ENCODE results near the gene FAR1. TPM values are rescaled to one million over a fixed set of nuclear protein-coding genes. Genes with fewer than 3 reads are reported as not detected.
A peak's percentile ranks its signal among the peaks of the same experiment; 100 is the strongest.

The FAR1 gene
- polyA plus RNA-seq, 3 donors: 47.2 to 77.0 (median 52.6) TPM

DNA sequence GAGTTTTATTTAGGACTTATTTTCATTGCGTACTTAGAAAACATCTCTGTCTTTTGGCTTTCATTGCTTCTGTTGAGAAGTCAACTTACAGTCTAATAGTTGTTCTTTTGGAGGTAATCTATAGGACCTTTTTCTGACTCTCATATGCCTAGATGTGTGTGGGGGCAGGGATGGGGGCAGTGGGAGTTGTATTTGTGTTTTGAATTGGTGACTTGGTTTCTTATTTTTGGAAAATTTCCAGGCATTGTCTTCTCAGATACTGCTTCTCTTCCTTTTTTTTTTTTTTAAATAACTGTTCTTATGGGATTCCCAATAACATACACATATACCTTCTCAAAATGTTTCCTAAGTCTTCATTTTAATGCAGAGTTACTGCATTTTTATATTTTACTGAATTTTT lies 58.0 kb downstream of the FAR1 start:
- Histone ChIP-seq H3K36me3 (replicated peaks in 1 of 2; ENCODE audit: control insufficient read depth in 1 of 2, insufficient read depth in 2 of 2, low read length in 2 of 2) (peaks cover 86 to 96% of the 10 kb centered on the region in 2 donors), H3K4me1 (ENCODE audit: control insufficient read depth in 1 of 2, insufficient read depth in 2 of 2, low read length in 2 of 2) (no peaks in the 10 kb centered on the region), H3K27ac (ENCODE audit: low read depth in 1 of 2, low read length in 2 of 2) (peak overlapping the region in 1 of 2 donors; percentile 13), H3K9ac (ENCODE audit: insufficient read depth, low read length, poor library complexity, severe bottlenecking) (no peak overlapping the region), H2AFZ (ENCODE audit: insufficient read depth, low read depth, low read length, poor library complexity, severe bottlenecking) (no peak overlapping the region), H3K79me2 (ENCODE audit: insufficient read depth, low read length) (no peaks in the 10 kb centered on the region), H3K27me3 (ENCODE audit: control insufficient read depth in 2 of 2, insufficient read depth in 2 of 2, low read length in 2 of 2) (no peaks in the 10 kb centered on the region), H3K9me3 (replicated peaks in 1 of 2; ENCODE audit: control insufficient read depth in 1 of 2, insufficient read depth in 1 of 2, low read length in 2 of 2) (no peaks in the 10 kb centered on the region), H4K20me1 (ENCODE audit: insufficient read depth, low read length) (peaks cover 29% of the 10 kb centered on the region), H3K4me3 (replicated peaks in 1 of 3; ENCODE audit: low read depth in 2 of 3, low read length in 3 of 3) (no peak overlapping the region), H3K4me2 (replicated peaks; ENCODE audit: extremely low read depth, low read length, poor library complexity, severe bottlenecking) (no peak overlapping the region)
- Mint-ChIP-seq H3K36me3 (peaks cover 66 to 79% of the 10 kb centered on the region in 2 donors), H3K9me3 (no peaks in the 10 kb centered on the region), H3K4me1 (no peaks in the 10 kb centered on the region), H3K27me3 (ENCODE audit: low read depth in 3 of 3) (peaks cover 0 to 2% (median 0%) of the 10 kb centered on the region in 3 donors), H3K27ac (peak overlapping the region in 2 of 7 donors; percentile 3 to 68), H3K4me3 (no peak overlapping the region)
- intact Hi-C loops (cut with micrococcal nuclease): no loop called here
- no CpG with 5 or more reads among the region's 1 CpG for WGBS (ENCODE audit: insufficient coverage)
- TF ChIP-seq, protein P1, sequence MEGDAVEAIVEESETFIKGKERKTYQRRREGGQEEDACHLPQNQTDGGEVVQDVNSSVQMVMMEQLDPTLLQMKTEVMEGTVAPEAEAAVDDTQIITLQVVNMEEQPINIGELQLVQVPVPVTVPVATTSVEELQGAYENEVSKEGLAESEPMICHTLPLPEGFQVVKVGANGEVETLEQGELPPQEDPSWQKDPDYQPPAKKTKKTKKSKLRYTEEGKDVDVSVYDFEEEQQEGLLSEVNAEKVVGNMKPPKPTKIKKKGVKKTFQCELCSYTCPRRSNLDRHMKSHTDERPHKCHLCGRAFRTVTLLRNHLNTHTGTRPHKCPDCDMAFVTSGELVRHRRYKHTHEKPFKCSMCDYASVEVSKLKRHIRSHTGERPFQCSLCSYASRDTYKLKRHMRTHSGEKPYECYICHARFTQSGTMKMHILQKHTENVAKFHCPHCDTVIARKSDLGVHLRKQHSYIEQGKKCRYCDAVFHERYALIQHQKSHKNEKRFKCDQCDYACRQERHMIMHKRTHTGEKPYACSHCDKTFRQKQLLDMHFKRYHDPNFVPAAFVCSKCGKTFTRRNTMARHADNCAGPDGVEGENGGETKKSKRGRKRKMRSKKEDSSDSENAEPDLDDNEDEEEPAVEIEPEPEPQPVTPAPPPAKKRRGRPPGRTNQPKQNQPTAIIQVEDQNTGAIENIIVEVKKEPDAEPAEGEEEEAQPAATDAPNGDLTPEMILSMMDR (IDR thresholded peaks at IDR 0.05): no peak
- DNase-seq: no peak

DNA sequence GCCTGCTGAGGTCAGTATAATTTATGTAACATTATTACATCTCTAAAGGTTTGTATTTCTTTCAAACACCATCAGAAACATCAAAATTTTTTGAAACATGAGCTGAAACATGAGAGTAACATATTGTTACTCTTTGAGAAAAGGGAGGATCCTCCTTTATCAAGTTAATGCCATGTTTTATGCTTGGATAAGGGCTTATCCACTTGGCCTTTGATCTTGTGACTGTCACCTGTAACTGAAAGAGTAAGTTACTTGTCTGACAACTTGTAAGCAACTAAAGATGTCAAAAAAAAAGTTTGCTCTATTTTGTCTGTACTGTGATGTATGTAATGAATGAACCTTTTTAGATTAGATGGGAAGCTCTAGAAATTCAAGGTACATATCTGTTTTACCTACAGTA lies 59.6 kb downstream of the FAR1 start:
- Histone ChIP-seq H3K9me3 (replicated peaks in 1 of 2; ENCODE audit: control insufficient read depth in 1 of 2, insufficient read depth in 1 of 2, low read length in 2 of 2) (no peaks in the 10 kb centered on the region), H3K4me1 (ENCODE audit: control insufficient read depth in 1 of 2, insufficient read depth in 2 of 2, low read length in 2 of 2) (no peaks in the 10 kb centered on the region), H3K27me3 (ENCODE audit: control insufficient read depth in 2 of 2, insufficient read depth in 2 of 2, low read length in 2 of 2) (no peaks in the 10 kb centered on the region), H3K79me2 (ENCODE audit: insufficient read depth, low read length) (no peaks in the 10 kb centered on the region), H3K27ac (ENCODE audit: low read depth in 1 of 2, low read length in 2 of 2) (no peak overlapping the region), H2AFZ (ENCODE audit: insufficient read depth, low read depth, low read length, poor library complexity, severe bottlenecking) (no peak overlapping the region), H4K20me1 (ENCODE audit: insufficient read depth, low read length) (peaks cover 29% of the 10 kb centered on the region), H3K4me2 (replicated peaks; ENCODE audit: extremely low read depth, low read length, poor library complexity, severe bottlenecking) (no peak overlapping the region), H3K4me3 (replicated peaks in 1 of 3; ENCODE audit: low read depth in 2 of 3, low read length in 3 of 3) (no peak overlapping the region), H3K36me3 (replicated peaks in 1 of 2; ENCODE audit: control insufficient read depth in 1 of 2, insufficient read depth in 2 of 2, low read length in 2 of 2) (peaks cover 76 to 93% of the 10 kb centered on the region in 2 donors), H3K9ac (ENCODE audit: insufficient read depth, low read length, poor library complexity, severe bottlenecking) (no peak overlapping the region)
- peaks cover 0 to 2% (median 0%) of the 10 kb centered on the region in 3 donors for H3K27me3 Mint-ChIP-seq (ENCODE audit: low read depth in 3 of 3)
- no peak for DNase-seq
- peaks cover 57 to 74% of the 10 kb centered on the region in 2 donors for H3K36me3 Mint-ChIP-seq
- intact Hi-C loops (cut with micrococcal nuclease): no loop called here
- TF ChIP-seq, protein P1 (IDR thresholded peaks at IDR 0.05): no peak
- H3K4me3 Mint-ChIP-seq: no peak overlapping the region
- no peaks in the 10 kb centered on the region for H3K9me3 Mint-ChIP-seq
- H3K4me1 Mint-ChIP-seq: no peaks in the 10 kb centered on the region
- no peak overlapping the region for H3K27ac Mint-ChIP-seq

Measured in CD14-positive monocyte (primary cell).